ENCODE measurements around the gene ADAMTS16. TPM values are rescaled to one million over a fixed set of nuclear protein-coding genes. Genes with fewer than 3 reads are reported as not detected.

Gene ADAMTS16
- total RNA-seq, 2 experiments from 2014 or later, result not detected

DNA sequence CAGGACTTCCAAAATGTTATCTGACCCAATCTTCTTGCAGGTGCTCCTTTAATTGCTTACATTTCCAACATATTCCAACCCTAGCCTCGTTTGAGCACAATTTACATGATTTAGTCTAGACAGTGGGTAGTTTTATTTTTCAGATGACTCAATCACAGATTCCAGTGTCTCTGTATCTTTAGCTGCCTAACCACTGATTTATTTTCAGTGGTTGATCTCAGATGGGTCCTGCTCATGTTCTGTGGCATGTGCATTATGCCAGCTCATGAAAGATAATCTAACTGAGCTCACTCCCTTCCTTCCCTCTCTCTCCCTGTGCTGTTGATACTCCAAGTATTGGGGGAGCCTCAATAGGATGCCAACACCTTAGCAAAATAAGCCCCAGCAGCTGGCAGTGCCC, 176.2 kb downstream of the ADAMTS16 start:
- Mint-ChIP-seq H3K27ac (no peak overlapping the region), H3K4me3 (no peak overlapping the region), H3K36me3 (ENCODE audit: low read depth) (no peaks in the 10 kb centered on the region), H3K4me1 (no peaks in the 10 kb centered on the region), H3K9me3 (peaks cover 4% of the 10 kb centered on the region), H3K27me3 (no peaks in the 10 kb centered on the region)
- ChIA-PET CTCF (no interaction called here), POLR2A (no interaction called here)
- no peak for DNase-seq

DNA sequence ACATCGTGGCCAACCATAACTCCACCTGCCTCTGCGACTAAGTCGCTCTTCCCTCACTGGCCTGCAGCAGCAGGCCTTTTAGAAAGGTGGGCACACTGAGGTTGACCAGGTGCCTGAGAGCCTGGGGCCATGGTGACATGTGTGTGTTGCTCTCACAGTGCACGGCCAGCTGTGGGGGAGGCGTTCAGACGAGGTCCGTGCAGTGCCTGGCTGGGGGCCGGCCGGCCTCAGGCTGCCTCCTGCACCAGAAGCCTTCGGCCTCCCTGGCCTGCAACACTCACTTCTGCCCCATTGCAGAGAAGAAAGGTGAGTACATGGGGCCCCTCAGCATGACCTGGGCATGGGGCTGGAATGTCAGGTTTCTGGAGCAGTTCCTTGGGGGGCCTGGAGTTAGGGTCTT, 177.8 kb downstream of the ADAMTS16 start:
- ChIA-PET CTCF (no interaction called here), POLR2A (no interaction called here)
- Mint-ChIP-seq H3K27ac (no peak overlapping the region), H3K4me1 (no peaks in the 10 kb centered on the region), H3K4me3 (no peak overlapping the region), H3K27me3 (no peaks in the 10 kb centered on the region), H3K36me3 (ENCODE audit: low read depth) (no peaks in the 10 kb centered on the region), H3K9me3 (peaks cover 4% of the 10 kb centered on the region)
- no peak for DNase-seq

DNA sequence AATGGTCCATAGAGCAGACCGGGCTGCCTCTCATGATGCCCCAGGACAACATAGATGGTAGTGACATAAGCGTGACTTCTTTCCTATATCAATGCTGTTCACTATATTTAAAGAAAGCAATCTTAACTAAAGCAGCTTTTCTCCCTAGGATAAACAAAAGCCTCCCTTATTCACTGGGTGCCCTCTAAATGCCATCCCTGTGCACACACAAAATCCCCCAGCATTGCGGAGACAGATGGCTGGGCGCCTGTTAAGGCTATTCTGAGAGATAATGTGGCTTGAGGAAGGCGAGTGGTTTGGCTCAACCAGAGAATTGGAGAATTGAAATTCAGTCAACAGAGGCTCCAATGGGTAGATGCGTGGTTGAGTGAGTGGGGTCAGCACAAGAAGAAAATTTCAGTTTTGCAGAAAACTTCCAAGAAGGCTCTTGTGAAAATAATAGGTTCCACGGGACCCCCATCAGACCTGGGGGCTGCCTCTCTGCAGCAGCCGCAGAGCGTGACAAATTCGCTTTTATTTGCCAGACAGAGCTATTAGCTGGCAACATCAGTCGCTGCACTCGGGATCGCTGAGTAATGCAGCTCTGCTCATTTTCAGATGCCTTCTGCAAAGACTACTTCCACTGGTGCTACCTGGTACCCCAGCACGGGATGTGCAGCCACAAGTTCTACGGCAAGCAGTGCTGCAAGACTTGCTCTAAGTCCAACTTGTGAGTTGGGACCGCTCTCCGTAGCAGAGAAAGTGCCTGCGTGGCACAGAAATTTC, 178.5 kb downstream of the ADAMTS16 start:
- Mint-ChIP-seq H3K27ac (no peak overlapping the region), H3K9me3 (peaks cover 4% of the 10 kb centered on the region), H3K4me3 (no peak overlapping the region), H3K27me3 (no peaks in the 10 kb centered on the region), H3K4me1 (no peaks in the 10 kb centered on the region), H3K36me3 (ENCODE audit: low read depth) (no peaks in the 10 kb centered on the region)
- ChIA-PET POLR2A (no interaction called here), CTCF (no interaction called here)
- DNase-seq, result no peak

DNA sequence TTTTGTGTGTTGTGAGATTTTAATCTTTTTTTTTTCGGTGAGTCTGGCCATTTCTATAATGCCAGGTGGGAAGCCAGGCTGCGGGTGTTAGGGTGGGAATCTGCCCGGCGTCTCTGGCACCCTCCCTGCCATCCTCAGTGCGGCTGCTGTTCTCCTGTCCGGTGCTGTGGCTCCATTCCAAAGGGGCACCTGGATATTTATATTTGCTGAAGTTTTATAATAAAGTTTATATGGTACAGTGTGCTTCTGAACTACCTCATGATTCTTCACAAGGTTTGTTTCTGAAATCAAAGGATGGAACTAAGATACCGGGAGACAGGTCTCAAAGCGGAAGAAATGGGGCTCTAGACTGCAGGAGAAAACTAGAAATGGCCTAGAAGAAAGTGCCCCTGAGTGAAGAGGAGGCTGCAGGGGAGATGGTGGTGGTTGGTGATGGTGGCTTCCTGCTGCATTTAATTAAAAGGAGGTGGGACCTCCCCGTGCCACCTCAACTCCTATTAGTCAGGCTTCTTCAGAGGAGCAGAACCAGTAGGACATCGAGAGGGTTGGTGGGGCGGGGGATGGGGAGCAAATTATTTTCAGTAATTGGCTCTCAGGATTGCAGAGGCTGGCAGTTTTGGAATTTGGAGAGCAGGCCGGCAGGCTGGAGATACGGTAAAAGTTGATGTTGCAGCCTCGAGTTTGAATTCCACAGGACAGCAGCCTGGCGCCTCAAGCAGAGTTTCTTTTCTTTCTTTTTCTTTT, 180.1 kb downstream of the ADAMTS16 start:
- no peaks in the 10 kb centered on the region for H3K36me3 Mint-ChIP-seq (ENCODE audit: low read depth)
- H3K4me3 Mint-ChIP-seq, result no peak overlapping the region
- POLR2A ChIA-PET, result no interaction called here
- CTCF ChIA-PET, result no interaction called here
- DNase-seq, result no peak
- H3K4me1 Mint-ChIP-seq, result no peaks in the 10 kb centered on the region
- H3K27me3 Mint-ChIP-seq, result no peaks in the 10 kb centered on the region
- peaks cover 6% of the 10 kb centered on the region for H3K9me3 Mint-ChIP-seq
- no peak overlapping the region for H3K27ac Mint-ChIP-seq

DNA sequence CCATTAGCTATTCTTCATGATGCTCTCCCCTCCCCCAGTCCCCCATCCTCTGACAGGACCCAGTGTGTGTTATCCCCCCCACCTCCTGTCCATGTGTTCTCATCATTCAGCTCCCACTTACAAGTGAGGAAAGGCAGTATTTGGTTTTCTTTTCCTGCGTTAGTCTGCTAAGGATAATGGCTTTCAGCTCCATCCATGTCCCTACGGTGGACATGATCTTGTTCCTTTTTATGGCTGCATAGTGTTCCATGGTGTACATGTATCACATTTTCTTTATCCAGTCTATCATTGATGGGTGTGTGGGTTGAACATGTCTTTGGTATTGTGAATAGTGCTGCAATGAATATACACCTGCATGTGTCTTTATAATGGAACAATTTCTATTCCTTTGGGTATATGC, 181.0 kb downstream of the ADAMTS16 start:
- Mint-ChIP-seq H3K36me3 (ENCODE audit: low read depth) (no peaks in the 10 kb centered on the region), H3K27me3 (no peaks in the 10 kb centered on the region), H3K27ac (no peak overlapping the region), H3K4me3 (no peak overlapping the region), H3K9me3 (peaks cover 5% of the 10 kb centered on the region), H3K4me1 (no peaks in the 10 kb centered on the region)
- CTCF ChIA-PET, result no interaction called here
- POLR2A ChIA-PET, result no interaction called here
- no peak for DNase-seq

DNA sequence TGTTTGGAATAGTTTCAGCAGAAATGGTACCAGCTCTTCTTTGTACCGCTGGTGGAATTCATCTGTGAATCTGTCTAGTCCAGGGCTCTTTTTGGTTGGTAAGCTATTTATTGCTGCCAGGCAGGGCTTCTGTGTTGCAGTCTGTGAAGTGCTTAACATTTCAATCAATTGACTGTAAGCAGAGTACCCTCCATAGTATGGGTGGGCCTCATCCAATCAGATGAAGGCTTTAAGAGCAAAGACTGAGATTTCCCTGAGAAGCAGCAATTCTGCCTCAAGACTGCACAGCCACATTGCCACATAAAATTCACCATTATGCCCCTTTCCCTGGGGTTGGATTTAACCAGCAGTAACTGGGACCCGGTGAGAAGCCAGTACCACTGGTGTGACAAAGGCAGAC, 183.4 kb downstream of the ADAMTS16 start:
- no peaks in the 10 kb centered on the region for H3K27me3 Mint-ChIP-seq
- peaks cover 10% of the 10 kb centered on the region for H3K9me3 Mint-ChIP-seq
- ChIA-PET POLR2A (no interaction called here), CTCF (interaction anchor here (0.6 kb wide), 1 partner anchor 112 kb away, joined by 4 read pairs; no protein-coding TSS in a partner anchor)
- H3K27ac Mint-ChIP-seq, result no peak overlapping the region
- DNase-seq, result no peak
- no peaks in the 10 kb centered on the region for H3K4me1 Mint-ChIP-seq
- H3K4me3 Mint-ChIP-seq, result no peak overlapping the region
- H3K36me3 Mint-ChIP-seq (ENCODE audit: low read depth), result no peaks in the 10 kb centered on the region

DNA sequence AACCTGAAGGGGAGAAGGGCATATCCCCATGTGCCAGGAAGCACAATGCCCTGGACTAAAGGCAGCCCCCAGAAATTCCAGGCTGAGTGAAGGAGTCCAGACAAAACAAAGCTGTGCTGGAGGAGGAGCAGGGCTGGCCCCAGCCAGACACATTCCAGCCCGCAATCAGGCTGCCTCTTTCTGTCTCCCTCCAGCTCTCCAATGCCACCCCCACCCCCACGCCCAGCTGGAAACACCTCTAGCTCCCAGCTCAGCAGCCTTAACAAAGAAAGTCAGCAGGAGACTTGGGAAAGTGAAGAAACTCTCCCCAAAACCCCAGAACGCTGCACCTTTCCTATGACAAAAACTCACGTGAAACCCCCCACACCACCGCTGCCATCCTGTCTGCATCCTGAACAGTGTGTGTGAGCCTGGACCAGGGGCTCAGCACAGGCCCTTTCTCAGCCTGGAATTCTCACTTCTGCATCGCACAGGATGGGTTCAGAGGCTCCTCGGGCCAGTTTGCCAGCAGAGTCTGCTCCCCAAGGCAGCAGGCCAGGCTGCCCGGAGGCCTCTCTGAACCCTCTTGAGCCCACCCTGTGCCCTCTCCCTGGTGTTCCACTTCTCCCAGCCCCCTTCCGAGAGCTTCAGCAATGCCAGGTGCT, 186.1 kb downstream of the ADAMTS16 start:
- Mint-ChIP-seq H3K9me3 (peaks cover 12% of the 10 kb centered on the region), H3K4me1 (no peaks in the 10 kb centered on the region), H3K36me3 (ENCODE audit: low read depth) (no peaks in the 10 kb centered on the region), H3K27ac (no peak overlapping the region), H3K27me3 (no peaks in the 10 kb centered on the region), H3K4me3 (no peak overlapping the region)
- CTCF ChIA-PET, result no interaction called here
- no peak for DNase-seq
- POLR2A ChIA-PET, result no interaction called here

DNA sequence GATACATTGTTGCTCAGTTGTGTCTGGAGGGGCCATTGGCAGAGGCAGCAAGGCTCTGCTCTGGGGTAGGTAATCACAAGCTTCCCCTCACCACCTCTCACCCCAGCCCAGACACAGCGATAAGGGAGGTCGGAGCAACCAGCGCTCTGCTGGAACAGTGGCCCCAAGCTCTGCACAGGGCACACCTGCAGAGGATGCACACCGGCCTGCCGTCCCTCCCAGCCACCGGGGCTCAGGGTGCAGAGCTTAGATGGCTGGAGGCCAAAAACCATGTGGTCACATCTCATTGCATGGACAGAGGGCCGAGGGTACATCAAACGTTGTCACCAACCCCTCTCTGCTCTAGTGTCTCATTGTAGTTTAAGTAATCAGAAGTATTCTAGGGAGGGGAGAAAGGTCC, 187.0 kb downstream of the ADAMTS16 start:
- ChIA-PET POLR2A (no interaction called here), CTCF (no interaction called here)
- H3K36me3 Mint-ChIP-seq (ENCODE audit: low read depth), result no peaks in the 10 kb centered on the region
- H3K9me3 Mint-ChIP-seq, result peaks cover 12% of the 10 kb centered on the region
- H3K4me1 Mint-ChIP-seq, result no peaks in the 10 kb centered on the region
- no peak overlapping the region for H3K4me3 Mint-ChIP-seq
- no peak for DNase-seq
- no peaks in the 10 kb centered on the region for H3K27me3 Mint-ChIP-seq
- H3K27ac Mint-ChIP-seq, result no peak overlapping the region

DNA sequence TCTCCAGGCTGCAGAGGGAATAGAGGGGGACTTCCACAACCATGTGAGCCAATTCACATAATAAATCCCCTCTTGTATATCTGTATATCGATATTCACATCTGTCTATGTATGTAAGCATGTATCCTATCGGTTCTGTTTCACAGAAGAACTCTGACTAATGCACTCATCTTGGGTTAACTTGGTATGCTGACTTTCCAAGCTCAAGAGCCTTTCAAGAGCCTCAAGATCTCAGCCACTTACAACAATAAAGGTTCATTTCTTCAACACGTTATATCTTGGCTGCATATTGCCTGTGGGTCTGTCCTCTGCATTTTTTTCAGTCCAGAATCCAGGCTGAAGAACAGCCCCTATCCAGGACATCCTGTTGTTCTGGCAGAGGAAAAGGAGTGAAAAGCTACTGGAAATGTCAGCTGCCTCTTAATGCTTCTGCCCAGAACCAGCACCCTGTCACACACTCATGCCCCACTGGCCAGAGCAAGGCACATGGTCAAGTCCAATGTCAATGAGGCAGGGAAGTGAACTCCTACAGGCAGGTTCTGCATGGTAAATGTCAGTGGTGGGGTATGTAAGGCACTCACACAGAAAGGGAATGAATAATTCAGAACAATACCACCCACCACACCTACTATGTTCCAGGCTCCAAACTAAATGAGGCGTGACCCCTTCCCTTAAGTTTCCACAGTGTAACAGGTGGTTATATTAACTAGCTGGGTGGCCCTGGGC, 190.8 kb downstream of the ADAMTS16 start:
- no peaks in the 10 kb centered on the region for H3K36me3 Mint-ChIP-seq (ENCODE audit: low read depth)
- ChIA-PET CTCF (no interaction called here), POLR2A (no interaction called here)
- no peaks in the 10 kb centered on the region for H3K4me1 Mint-ChIP-seq
- no peak for DNase-seq
- H3K4me3 Mint-ChIP-seq, result no peak overlapping the region
- peaks cover 9% of the 10 kb centered on the region for H3K9me3 Mint-ChIP-seq
- H3K27me3 Mint-ChIP-seq, result no peaks in the 10 kb centered on the region
- H3K27ac Mint-ChIP-seq, result no peak overlapping the region

DNA sequence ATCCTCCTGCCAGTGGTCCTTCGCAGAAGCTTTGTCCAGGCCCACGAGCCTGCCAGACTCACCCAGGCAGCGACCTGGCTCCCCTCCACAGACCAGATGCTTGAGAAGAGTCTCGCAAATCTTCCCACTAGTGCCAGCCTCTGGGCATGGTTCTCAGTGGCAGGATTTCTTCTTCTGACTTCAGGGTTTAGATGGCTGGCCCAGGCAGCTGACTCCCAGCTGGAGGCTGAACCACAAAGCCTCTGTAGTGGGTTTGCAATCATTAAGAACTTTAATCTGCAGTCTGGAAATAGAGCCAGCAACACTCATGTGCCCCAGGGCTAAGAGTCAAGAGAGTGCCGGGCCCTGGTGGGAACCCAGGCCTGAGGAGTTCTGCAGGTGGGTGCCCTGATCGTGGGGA, 191.7 kb downstream of the ADAMTS16 start:
- no peak overlapping the region for H3K4me3 Mint-ChIP-seq
- CTCF ChIA-PET, result no interaction called here
- no peaks in the 10 kb centered on the region for H3K36me3 Mint-ChIP-seq (ENCODE audit: low read depth)
- peaks cover 6% of the 10 kb centered on the region for H3K9me3 Mint-ChIP-seq
- POLR2A ChIA-PET, result no interaction called here
- DNase-seq, result no peak
- no peak overlapping the region for H3K27ac Mint-ChIP-seq
- no peaks in the 10 kb centered on the region for H3K27me3 Mint-ChIP-seq
- H3K4me1 Mint-ChIP-seq, result no peaks in the 10 kb centered on the region

DNA sequence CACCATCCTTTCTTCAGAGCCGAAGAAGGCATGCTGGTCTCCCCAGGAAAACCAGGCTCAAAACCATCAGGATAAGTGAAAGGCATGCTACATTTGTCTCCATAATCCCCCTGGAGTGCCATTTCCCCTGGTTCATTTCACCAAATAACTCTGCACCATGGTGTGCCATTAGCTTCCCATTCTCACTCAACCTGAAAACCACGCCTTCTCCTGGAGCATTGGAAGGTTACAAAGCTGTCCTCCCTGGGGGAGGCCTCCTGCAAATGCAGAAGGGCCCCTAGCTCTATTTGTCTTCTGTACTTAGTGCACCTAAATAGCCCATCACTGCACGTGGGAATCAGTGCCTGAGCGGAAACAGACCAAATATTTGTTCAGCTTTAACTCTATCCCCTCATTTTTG, 192.2 kb downstream of the ADAMTS16 start:
- H3K4me1 Mint-ChIP-seq, result no peaks in the 10 kb centered on the region
- POLR2A ChIA-PET, result no interaction called here

DNA sequence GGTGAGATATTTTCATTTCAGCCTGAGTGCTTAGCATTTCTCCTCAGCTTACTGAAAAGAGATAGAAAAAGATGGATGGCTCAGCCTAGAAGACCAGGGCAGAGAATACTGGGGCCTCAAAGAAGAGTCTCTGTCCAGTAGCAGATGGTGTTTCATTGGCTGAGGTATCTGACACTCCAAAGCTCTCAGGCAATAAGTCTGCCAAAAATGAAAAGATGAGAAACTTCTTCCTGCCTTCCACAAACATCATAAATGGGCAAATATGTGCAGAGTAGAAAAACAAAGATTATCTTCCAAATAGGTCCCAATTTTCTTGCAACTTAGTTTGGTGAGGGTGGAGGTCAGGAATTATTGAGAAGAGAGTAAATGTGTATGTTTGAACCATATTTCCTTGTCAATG, 195.0 kb downstream of the ADAMTS16 start:
- Mint-ChIP-seq H3K27me3 (no peaks in the 10 kb centered on the region), H3K4me3 (no peak overlapping the region), H3K4me1 (no peaks in the 10 kb centered on the region), H3K9me3 (peaks cover 4% of the 10 kb centered on the region), H3K36me3 (ENCODE audit: low read depth) (no peaks in the 10 kb centered on the region), H3K27ac (no peak overlapping the region)
- POLR2A ChIA-PET, result no interaction called here
- CTCF ChIA-PET, result no interaction called here
- no peak for DNase-seq

More for the DNA sequence above, 192.2 kb downstream of the ADAMTS16 start:
- DNase-seq, result no peak
- Mint-ChIP-seq H3K27me3 (no peaks in the 10 kb centered on the region), H3K4me3 (no peak overlapping the region), H3K9me3 (peaks cover 4% of the 10 kb centered on the region), H3K27ac (no peak overlapping the region), H3K36me3 (ENCODE audit: low read depth) (no peaks in the 10 kb centered on the region)
- CTCF ChIA-PET, result no interaction called here

DNA sequence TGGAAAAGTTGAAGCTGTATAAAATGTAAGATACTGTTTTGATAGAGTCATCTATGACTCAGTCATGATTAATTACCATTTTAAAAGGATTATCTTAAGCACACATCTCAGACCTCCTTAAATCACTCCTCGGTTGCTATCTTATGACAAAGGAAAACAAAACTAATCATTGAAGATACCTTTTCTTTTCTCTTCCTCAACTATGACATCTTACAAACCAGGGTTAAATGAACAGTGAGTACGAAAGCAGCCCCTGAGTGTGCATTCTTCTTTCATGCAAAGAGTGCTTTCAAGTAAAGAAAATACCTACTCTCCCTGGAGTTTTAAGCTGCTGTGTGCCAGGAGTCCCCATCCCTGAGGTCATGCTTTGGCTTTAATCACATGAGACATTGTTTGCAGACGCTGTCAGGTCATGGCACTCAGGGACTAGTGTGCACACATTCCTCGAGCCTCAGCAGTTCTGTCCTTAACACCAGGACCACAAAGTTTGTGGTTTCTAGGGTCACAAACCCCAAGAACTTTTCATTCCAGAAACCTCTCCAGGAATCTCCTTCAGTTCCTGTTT, 195.7 kb downstream of the ADAMTS16 start:
- ChIA-PET POLR2A (no interaction called here), CTCF (no interaction called here)
- peaks cover 2% of the 10 kb centered on the region for H3K9me3 Mint-ChIP-seq
- no peaks in the 10 kb centered on the region for H3K4me1 Mint-ChIP-seq
- H3K36me3 Mint-ChIP-seq (ENCODE audit: low read depth), result no peaks in the 10 kb centered on the region
- no peak overlapping the region for H3K4me3 Mint-ChIP-seq
- no peak overlapping the region for H3K27ac Mint-ChIP-seq
- H3K27me3 Mint-ChIP-seq, result no peaks in the 10 kb centered on the region
- DNase-seq, result no peak

All from activated CD4-positive, alpha-beta memory T cell treated with anti-CD3 and anti-CD28 coated beads, Interleukin-2, amount 10 ng/mL, durations not matched to agents 7 days and 5 days (primary cell).